MM.1S (cell line): Measurements from ENCODE around the gene TPX2.

Experiments used
- EZH2phosphoT487 ChIP-seq: fragments of 300-600 bp; sonication (generic); IDR thresholded peaks from 2 replicates; pipeline ENCODE4 v1.6.1; 2018; ENCODE audit warnings: antibody characterized with exemption, low read length
- TF ChIP-seq, protein P1 (sequence below): fragments of 300-600 bp; sonication (generic); IDR thresholded peaks from 2 replicates; pipeline ENCODE4 v1.5.1; 2016; ENCODE audit warnings: antibody characterized with exemption, low read length, mixed read lengths

GRCh38 chr20:31716351-31716750, 22.7 kb upstream of the TPX2 start:
- TF ChIP-seq, protein P1, sequence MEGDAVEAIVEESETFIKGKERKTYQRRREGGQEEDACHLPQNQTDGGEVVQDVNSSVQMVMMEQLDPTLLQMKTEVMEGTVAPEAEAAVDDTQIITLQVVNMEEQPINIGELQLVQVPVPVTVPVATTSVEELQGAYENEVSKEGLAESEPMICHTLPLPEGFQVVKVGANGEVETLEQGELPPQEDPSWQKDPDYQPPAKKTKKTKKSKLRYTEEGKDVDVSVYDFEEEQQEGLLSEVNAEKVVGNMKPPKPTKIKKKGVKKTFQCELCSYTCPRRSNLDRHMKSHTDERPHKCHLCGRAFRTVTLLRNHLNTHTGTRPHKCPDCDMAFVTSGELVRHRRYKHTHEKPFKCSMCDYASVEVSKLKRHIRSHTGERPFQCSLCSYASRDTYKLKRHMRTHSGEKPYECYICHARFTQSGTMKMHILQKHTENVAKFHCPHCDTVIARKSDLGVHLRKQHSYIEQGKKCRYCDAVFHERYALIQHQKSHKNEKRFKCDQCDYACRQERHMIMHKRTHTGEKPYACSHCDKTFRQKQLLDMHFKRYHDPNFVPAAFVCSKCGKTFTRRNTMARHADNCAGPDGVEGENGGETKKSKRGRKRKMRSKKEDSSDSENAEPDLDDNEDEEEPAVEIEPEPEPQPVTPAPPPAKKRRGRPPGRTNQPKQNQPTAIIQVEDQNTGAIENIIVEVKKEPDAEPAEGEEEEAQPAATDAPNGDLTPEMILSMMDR = no peak
- no peak for TF ChIP-seq EZH2phosphoT487
